Measurements from ENCODE around the gene HEY2. TPM values are rescaled to one million over a fixed set of nuclear protein-coding genes. Genes with fewer than 3 reads are reported as not detected.

Gene HEY2
- total RNA-seq, 1 experiment from 2014 or later, result 6.6 TPM

DNA sequence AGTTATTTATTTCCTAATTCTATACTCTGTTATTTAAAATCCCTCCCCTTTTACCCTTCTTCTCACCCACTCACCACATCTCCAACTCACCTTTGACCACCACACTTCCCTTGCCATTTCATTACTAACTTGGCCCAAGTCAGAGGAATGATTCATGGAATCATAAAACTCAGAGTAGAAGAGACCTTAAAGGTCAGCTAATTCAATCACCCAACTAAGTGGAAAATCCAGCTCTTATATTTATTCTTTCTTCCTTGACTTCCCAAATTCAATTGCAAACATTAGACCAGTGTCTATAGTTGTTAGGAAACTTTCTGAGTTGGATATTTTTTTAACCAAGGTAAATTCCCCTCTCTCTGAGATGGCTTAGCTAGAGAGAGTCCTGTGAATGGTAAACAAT lies 26.5 kb upstream of the HEY2 start:
- no peak overlapping the region for H2AFZ ChIP-seq (ENCODE audit: low read length)
- H3K56ac ChIP-seq (ENCODE audit: insufficient read length, low read depth, low read length), result no peak overlapping the region
- no peak overlapping the region for H3K27ac ChIP-seq (ENCODE audit: insufficient read length, low read depth, low read length)
- H2AK5ac ChIP-seq (ENCODE audit: insufficient read length, low read length), result no peak overlapping the region
- TF ChIP-seq, protein P1, sequence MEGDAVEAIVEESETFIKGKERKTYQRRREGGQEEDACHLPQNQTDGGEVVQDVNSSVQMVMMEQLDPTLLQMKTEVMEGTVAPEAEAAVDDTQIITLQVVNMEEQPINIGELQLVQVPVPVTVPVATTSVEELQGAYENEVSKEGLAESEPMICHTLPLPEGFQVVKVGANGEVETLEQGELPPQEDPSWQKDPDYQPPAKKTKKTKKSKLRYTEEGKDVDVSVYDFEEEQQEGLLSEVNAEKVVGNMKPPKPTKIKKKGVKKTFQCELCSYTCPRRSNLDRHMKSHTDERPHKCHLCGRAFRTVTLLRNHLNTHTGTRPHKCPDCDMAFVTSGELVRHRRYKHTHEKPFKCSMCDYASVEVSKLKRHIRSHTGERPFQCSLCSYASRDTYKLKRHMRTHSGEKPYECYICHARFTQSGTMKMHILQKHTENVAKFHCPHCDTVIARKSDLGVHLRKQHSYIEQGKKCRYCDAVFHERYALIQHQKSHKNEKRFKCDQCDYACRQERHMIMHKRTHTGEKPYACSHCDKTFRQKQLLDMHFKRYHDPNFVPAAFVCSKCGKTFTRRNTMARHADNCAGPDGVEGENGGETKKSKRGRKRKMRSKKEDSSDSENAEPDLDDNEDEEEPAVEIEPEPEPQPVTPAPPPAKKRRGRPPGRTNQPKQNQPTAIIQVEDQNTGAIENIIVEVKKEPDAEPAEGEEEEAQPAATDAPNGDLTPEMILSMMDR (conservative IDR thresholded peaks at IDR 0.05), result no peak
- H2BK12ac ChIP-seq (ENCODE audit: insufficient read length, low read depth, low read length), result no peak overlapping the region
- H3K18ac ChIP-seq (ENCODE audit: insufficient read length, low read depth, low read length), result no peak overlapping the region
- Mint-ChIP-seq H3K9me3 (peaks cover 0 to 4% of the 10 kb centered on the region in 2 experiments; a peak in 1 of 5 replicates), H3K4me1 (no peaks in the 10 kb centered on the region), H3K27me3 (ENCODE audit: low read depth) (no peaks in the 10 kb centered on the region), H3K36me3 (ENCODE audit: insufficient read depth in 1 of 3, low read depth in 3 of 3) (peaks cover 0 to 5% (median 3%) of the 10 kb centered on the region in 3 experiments; a peak in 2 of 7 replicates), H3K27ac (no peak overlapping the region), H3K4me3 (no peak overlapping the region)
- H3K14ac ChIP-seq (ENCODE audit: insufficient read depth, low read length), result no peak overlapping the region
- no peaks in the 10 kb centered on the region for H3K79me1 ChIP-seq (ENCODE audit: insufficient read depth, low read depth, low read length, poor library complexity, severe bottlenecking)
- no peak for DNase-seq
- no peak overlapping the region for H2BK15ac ChIP-seq (ENCODE audit: low read depth, low read length)
- no peak overlapping the region for H3K4me2 ChIP-seq (ENCODE audit: insufficient read depth, insufficient read length, low read length)
- H4K20me1 ChIP-seq (ENCODE audit: control insufficient read depth, insufficient read depth, insufficient read length), result no peaks in the 10 kb centered on the region
- H3T11ph ChIP-seq (ENCODE audit: low read length), result no peak overlapping the region
- no peaks in the 10 kb centered on the region for H3K79me2 ChIP-seq (ENCODE audit: insufficient read depth, low read length)
- no peak overlapping the region for H2BK20ac ChIP-seq (ENCODE audit: low read depth, low read length, poor library complexity, severe bottlenecking)
- no peaks in the 10 kb centered on the region for H3K4me1 ChIP-seq (ENCODE audit: insufficient read depth, low read length)
- no peak overlapping the region for H3K9ac ChIP-seq (ENCODE audit: extremely low read depth, insufficient read length, low read length)
- H3K27me3 ChIP-seq (ENCODE audit: insufficient read depth, low read length), result no peaks in the 10 kb centered on the region
- H3K23ac ChIP-seq (ENCODE audit: insufficient read length, low read depth, low read length), result no peak overlapping the region
- H4K91ac ChIP-seq (ENCODE audit: insufficient read length, low read depth, low read length), result no peak overlapping the region
- no peak overlapping the region for H2BK5ac ChIP-seq (ENCODE audit: insufficient read length, low read length)
- no peaks in the 10 kb centered on the region for H3K23me2 ChIP-seq (ENCODE audit: insufficient read length, low read depth, low read length, poor library complexity, severe bottlenecking)
- no peak overlapping the region for H3K4ac ChIP-seq (ENCODE audit: low read depth, low read length)
- no peak overlapping the region for H4K5ac ChIP-seq (ENCODE audit: insufficient read length, low read depth, low read length)
- H2BK120ac ChIP-seq (ENCODE audit: low read depth, low read length, poor library complexity, severe bottlenecking), result no peak overlapping the region
- H3K9me3 ChIP-seq (ENCODE audit: control insufficient read depth, low read depth, low read length), result no peaks in the 10 kb centered on the region
- no peak overlapping the region for H4K8ac ChIP-seq (replicated peaks; ENCODE audit: insufficient read length, low read depth, low read length)

Measured in H9 (cell line).